C4-2B (cell line): ENCODE results near the gene RASL11B.

Experiments
- CTCF ChIP-seq: fragments of 450-650 bp; conservative IDR thresholded peaks from 2 replicates; pipeline ENCODE4 v1.5.1; 2017; ENCODE audit warnings: mild to moderate bottlenecking
- ZFX ChIP-seq: fragments of 450-650 bp; IDR thresholded peaks from 2 replicates; pipeline ENCODE4 v1.6.1; 2017

- TF ChIP-seq CTCF (no peak), ZFX (no peak)
Measured at GRCh38 chr4:52907510-52907909, 45.4 kb downstream of the RASL11B start.
